Colonic mucosa (tissue), 4 donors: Measurements from ENCODE around the gene FLNC. TPM values are rescaled to one million over a fixed set of nuclear protein-coding genes. Genes with fewer than 3 reads are reported as not detected.

Source experiments
- DNase-seq: peaks from one replicate; pipeline ENCODE4 v3.0.0-alpha.2; 2020
- H3K27ac ChIP-seq: fragments of 200-600 bp; one replicate; pipeline ENCODE4 v1.8.0; 2021
- H3K27me3 ChIP-seq: fragments of 200-600 bp; one replicate; pipeline ENCODE4 v1.8.0; 2021
- H3K36me3 ChIP-seq: fragments of 200-600 bp; one replicate; pipeline ENCODE4 v1.8.0; 2021
- H3K4me1 ChIP-seq: fragments of 200-600 bp; one replicate; pipeline ENCODE4 v1.8.0; 2021; ENCODE audit warnings: mild to moderate bottlenecking
- H3K4me3 ChIP-seq: fragments of 200-600 bp; one replicate; pipeline ENCODE4 v1.8.0; 2021
- H3K9ac ChIP-seq, 2 donors: one replicate each; pipeline ENCODE4 v1.7.0; 2013; ENCODE audit warnings: control low read depth in 2 of 2, low read depth in 2 of 2, low read length in 2 of 2
- H3K9me3 ChIP-seq: fragments of 200-600 bp; one replicate; pipeline ENCODE4 v1.8.0; 2021
- intact Hi-C: fragments of 100-400 bp; cut with DNase I; formaldehyde crosslinking; loops from one replicate; pipeline ENCODE4 v1.14.1; 2022
- total RNA-seq, 2 donors: library from RNA; stranded (reverse); fragmentation: NEBNext Ultra II Directional in 1 of 2; extraction: Animal tissue kit (Norgen Biotek cat#: 25700) in 1 of 2; gene quantifications; one replicate each; pipeline ENCODE4 v1.2.1, GENCODE V29; 2021
- TF ChIP-seq, protein P1 (sequence below): fragments of 200-600 bp; IDR thresholded peaks from one replicate; pipeline ENCODE4 v1.8.0; 2022; ENCODE audit warnings: antibody characterized with exemption, mild to moderate bottlenecking
- donor health status: healthy.
- donor health status: DM: no; HTN: no; CAD: no.
- donor health status: DM: no; HTN: no; CAD: no.

The FLNC gene, protein sequence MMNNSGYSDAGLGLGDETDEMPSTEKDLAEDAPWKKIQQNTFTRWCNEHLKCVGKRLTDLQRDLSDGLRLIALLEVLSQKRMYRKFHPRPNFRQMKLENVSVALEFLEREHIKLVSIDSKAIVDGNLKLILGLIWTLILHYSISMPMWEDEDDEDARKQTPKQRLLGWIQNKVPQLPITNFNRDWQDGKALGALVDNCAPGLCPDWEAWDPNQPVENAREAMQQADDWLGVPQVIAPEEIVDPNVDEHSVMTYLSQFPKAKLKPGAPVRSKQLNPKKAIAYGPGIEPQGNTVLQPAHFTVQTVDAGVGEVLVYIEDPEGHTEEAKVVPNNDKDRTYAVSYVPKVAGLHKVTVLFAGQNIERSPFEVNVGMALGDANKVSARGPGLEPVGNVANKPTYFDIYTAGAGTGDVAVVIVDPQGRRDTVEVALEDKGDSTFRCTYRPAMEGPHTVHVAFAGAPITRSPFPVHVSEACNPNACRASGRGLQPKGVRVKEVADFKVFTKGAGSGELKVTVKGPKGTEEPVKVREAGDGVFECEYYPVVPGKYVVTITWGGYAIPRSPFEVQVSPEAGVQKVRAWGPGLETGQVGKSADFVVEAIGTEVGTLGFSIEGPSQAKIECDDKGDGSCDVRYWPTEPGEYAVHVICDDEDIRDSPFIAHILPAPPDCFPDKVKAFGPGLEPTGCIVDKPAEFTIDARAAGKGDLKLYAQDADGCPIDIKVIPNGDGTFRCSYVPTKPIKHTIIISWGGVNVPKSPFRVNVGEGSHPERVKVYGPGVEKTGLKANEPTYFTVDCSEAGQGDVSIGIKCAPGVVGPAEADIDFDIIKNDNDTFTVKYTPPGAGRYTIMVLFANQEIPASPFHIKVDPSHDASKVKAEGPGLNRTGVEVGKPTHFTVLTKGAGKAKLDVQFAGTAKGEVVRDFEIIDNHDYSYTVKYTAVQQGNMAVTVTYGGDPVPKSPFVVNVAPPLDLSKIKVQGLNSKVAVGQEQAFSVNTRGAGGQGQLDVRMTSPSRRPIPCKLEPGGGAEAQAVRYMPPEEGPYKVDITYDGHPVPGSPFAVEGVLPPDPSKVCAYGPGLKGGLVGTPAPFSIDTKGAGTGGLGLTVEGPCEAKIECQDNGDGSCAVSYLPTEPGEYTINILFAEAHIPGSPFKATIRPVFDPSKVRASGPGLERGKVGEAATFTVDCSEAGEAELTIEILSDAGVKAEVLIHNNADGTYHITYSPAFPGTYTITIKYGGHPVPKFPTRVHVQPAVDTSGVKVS (N-terminal part only)
- total RNA-seq: 10 to 100 TPM in 1 of 2 donors, 1 to 10 TPM in 1; 4.5 to 88.6 TPM

DNA sequence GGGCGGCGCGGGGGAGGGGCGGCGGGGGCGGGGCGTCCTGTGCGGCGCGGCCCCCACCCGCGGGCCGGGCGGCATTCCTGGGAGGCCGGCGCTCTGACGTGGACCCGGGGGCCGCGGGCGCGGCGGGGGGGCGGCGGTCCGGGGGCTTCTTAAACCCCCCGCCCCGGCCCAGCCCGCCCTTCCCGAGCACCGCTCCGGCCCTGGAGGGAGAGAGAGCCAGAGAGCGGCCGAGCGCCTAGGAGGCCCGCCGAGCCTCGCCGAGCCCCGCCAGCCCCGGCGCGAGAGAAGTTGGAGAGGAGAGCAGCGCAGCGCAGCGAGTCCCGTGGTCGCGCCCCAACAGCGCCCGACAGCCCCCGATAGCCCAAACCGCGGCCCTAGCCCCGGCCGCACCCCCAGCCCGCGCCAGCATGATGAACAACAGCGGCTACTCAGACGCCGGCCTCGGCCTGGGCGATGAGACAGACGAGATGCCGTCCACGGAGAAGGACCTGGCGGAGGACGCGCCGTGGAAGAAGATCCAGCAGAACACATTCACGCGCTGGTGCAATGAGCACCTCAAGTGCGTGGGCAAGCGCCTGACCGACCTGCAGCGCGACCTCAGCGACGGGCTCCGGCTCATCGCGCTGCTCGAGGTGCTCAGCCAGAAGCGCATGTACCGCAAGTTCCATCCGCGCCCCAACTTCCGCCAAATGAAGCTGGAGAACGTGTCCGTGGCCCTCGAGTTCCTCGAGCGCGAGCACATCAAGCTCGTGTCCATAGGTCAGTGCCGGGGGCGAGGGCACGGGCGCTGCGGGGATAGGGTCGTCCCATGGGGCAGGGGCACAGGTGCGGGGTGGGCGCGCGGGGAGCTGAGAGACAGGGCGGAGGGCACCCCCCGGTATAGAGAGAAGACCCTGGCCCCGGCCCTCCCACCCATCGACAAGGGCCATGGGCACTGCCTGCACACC lies at the start of gene FLNC:
Gene FLNC, plus strand, starts transcription at position 176 of the 947 bp plus-strand sequence. Its CDS starts 232 bp downstream, at position 408.
- H3K27me3 ChIP-seq: peaks cover 28% of the 10 kb centered on the region
- intact Hi-C loops: no loop called here
- no peaks in the 10 kb centered on the region for H3K36me3 ChIP-seq
- H3K9me3 ChIP-seq: no peaks in the 10 kb centered on the region
- H3K4me1 ChIP-seq: no peaks in the 10 kb centered on the region
- H3K9ac ChIP-seq: peak within 1 kb of the TSS; percentile 40 to 60
- no peak for DNase-seq
- TF ChIP-seq, protein P1, sequence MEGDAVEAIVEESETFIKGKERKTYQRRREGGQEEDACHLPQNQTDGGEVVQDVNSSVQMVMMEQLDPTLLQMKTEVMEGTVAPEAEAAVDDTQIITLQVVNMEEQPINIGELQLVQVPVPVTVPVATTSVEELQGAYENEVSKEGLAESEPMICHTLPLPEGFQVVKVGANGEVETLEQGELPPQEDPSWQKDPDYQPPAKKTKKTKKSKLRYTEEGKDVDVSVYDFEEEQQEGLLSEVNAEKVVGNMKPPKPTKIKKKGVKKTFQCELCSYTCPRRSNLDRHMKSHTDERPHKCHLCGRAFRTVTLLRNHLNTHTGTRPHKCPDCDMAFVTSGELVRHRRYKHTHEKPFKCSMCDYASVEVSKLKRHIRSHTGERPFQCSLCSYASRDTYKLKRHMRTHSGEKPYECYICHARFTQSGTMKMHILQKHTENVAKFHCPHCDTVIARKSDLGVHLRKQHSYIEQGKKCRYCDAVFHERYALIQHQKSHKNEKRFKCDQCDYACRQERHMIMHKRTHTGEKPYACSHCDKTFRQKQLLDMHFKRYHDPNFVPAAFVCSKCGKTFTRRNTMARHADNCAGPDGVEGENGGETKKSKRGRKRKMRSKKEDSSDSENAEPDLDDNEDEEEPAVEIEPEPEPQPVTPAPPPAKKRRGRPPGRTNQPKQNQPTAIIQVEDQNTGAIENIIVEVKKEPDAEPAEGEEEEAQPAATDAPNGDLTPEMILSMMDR: no peak
- H3K4me3 ChIP-seq: peak within 1 kb of the TSS; percentile 39
- peak within 1 kb of the TSS; percentile 64 for H3K27ac ChIP-seq

DNA sequence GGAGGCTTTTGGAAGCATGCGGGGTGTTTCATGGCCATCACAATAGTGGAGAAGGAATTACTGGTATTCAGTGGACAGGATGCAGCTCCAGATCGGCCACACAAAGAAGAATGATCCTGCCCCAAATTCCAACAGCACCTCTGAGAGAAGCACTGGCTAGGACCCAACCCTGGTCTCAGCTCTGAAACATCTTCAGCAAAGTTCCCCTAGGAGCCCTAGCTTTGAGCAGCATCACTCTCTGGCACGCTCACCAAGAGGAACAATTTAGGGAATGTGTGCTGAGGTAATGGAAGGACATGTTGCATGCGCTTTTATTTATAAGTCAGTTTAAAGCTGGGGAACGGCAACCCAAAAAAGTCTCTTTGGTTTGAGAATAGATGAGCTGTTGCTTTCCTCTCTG lies 49.1 kb upstream of the FLNC start:
- Histone ChIP-seq H3K36me3 (no peaks in the 10 kb centered on the region), H3K27ac (no peak overlapping the region), H3K27me3 (no peaks in the 10 kb centered on the region), H3K9ac (no peak overlapping the region), H3K9me3 (no peaks in the 10 kb centered on the region), H3K4me3 (no peak overlapping the region), H3K4me1 (no peaks in the 10 kb centered on the region)
- intact Hi-C loops: no loop called here
- TF ChIP-seq, protein P1: no peak
- DNase-seq: no peak

DNA sequence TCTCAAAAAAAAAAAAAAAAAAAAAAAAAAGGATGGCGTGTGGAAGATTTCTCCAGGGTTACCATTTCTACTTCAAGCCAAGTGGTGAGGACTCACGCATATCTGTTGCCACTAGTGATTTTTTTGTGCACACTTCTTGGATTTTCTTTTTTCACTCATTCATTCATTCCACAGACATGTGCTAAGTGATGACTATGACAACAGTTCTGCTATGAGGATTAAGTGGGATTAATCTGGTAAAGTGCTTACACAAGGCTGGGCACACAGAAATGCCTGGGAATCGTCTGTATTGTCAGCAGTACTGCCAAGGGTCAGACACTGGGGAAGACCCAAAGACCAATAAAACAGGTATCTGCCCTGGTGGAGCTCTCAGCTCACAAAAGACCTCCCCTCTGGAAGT lies 48.4 kb upstream of the FLNC start:
- TF ChIP-seq, protein P1: no peak
- Histone ChIP-seq H3K9ac (no peak overlapping the region), H3K9me3 (no peaks in the 10 kb centered on the region), H3K27me3 (no peaks in the 10 kb centered on the region), H3K4me3 (no peak overlapping the region), H3K36me3 (no peaks in the 10 kb centered on the region), H3K4me1 (no peaks in the 10 kb centered on the region), H3K27ac (no peak overlapping the region)
- no peak for DNase-seq
- intact Hi-C loops: no loop called here

DNA sequence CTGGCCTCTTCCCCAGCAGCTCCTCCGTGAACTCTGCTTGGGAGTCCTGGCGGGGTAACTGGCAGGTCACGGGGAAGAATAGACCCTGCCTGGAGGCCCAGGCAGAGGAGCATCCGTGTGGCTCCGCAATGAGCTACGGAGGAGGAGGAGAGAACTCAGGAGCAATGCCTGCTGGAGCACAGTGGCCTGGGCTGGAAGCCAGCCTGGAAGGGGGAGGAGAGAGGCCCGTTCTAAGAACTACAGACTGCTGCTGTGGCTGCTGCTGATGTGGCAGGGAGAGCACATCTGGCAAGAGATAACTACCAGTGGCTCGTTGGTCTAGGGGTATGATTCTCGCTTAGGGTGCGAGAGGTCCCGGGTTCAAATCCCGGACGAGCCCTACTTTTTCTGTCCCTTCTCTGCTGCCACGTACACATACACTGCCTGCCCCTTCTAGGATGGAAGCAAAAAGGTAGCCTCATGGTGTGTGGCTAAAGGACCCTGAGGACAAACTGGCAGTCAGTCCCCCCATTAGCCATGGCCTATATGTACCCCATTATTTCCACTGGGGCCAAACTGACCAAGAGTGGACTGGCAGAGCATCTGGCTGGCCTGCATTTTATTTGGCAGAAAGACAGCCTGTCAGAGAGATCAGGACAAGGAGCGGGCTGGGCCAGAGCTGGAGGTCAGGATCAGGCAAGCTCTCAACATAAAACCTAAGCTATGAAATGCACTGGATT lies 46.9 kb upstream of the FLNC start:
- no peaks in the 10 kb centered on the region for H3K36me3 ChIP-seq
- no peaks in the 10 kb centered on the region for H3K9me3 ChIP-seq
- no peaks in the 10 kb centered on the region for H3K27me3 ChIP-seq
- no peak overlapping the region for H3K9ac ChIP-seq
- H3K4me3 ChIP-seq: no peak overlapping the region
- TF ChIP-seq, protein P1: no peak
- intact Hi-C loops: no loop called here
- peak; percentile 51 for DNase-seq
- H3K4me1 ChIP-seq: no peaks in the 10 kb centered on the region
- H3K27ac ChIP-seq: no peak overlapping the region
